ENCODE measurements around the gene CHIC1.

CHIC1 gene

GRCh38 chrX:73562984-73563737 is at the start of gene CHIC1 (continued):
- TF ChIP-seq PRDM2 (tag by site-specific recombination; IDR thresholded peaks at IDR 0.05; ENCODE audit: borderline replicate concordance), result no peak
- 0 out of 2 replicates have a peak, but pooled peaks have one; percentile 24 for TF ChIP-seq ZNF629 (tag by site-specific recombination; IDR thresholded peaks at IDR 0.05)
- no peak for TF ChIP-seq KLF10 (tag by site-specific recombination; IDR thresholded peaks at IDR 0.05)
- no peak for TF ChIP-seq KLF7 (tag by site-specific recombination; IDR thresholded peaks at IDR 0.05; ENCODE audit: borderline replicate concordance)
- no peak for TF ChIP-seq ZNF654 (tag by site-specific recombination; IDR thresholded peaks at IDR 0.05; ENCODE audit: low read depth)
- no peak for TF ChIP-seq CTCF (tag by site-specific recombination; IDR thresholded peaks at IDR 0.05)
- no peak for TF ChIP-seq ZNF510 (tag by site-specific recombination; IDR thresholded peaks at IDR 0.05; ENCODE audit: insufficient replicate concordance)
- TF ChIP-seq GLI4 (tag by site-specific recombination; IDR thresholded peaks at IDR 0.05), result peak; percentile 82; the same call in 1 of the 2 replicates
- no peak for TF ChIP-seq ZSCAN23 (tag by site-specific recombination; IDR thresholded peaks at IDR 0.05)
- no peak for TF ChIP-seq ZNF670 (tag by site-specific recombination; IDR thresholded peaks at IDR 0.05; ENCODE audit: low read depth)
- no peak for TF ChIP-seq ZNF791 (tag by site-specific recombination; IDR thresholded peaks at IDR 0.05)
- TF ChIP-seq ZNF660 (tag by site-specific recombination; IDR thresholded peaks at IDR 0.05), result no peak
- no peak for TF ChIP-seq RBAK (tag by site-specific recombination; IDR thresholded peaks at IDR 0.05)
- TF ChIP-seq ZNF600 (tag by site-specific recombination; IDR thresholded peaks at IDR 0.05), result peak; percentile 62
- TF ChIP-seq ZNF76 (tag by site-specific recombination; IDR thresholded peaks at IDR 0.05; ENCODE audit: borderline replicate concordance, low read depth), result peak; percentile 66; the same call in 1 of the 2 replicates
- TF ChIP-seq ZNF391 (tag by site-specific recombination; IDR thresholded peaks at IDR 0.05; ENCODE audit: borderline replicate concordance, low read depth), result no peak
- TF ChIP-seq ZNF394 (tag by site-specific recombination; IDR thresholded peaks at IDR 0.05; ENCODE audit: borderline replicate concordance), result no peak; the same call in 1 of the 2 replicates
- TF ChIP-seq ZNF658 (tag by site-specific recombination; IDR thresholded peaks at IDR 0.05), result no peak
- no peak for TF ChIP-seq KLF1 (tag by site-specific recombination; IDR thresholded peaks at IDR 0.05)
- TF ChIP-seq ZNF555 (tag by site-specific recombination; conservative IDR thresholded peaks at IDR 0.05), result no peak
- TF ChIP-seq ZNF146 (tag by site-specific recombination; IDR thresholded peaks at IDR 0.05), result peak; percentile 20; the same call in 1 of the 2 replicates
- 0 out of 2 replicates have a peak, but pooled peaks have one; percentile 74 for TF ChIP-seq ZNF324 (tag by site-specific recombination; IDR thresholded peaks at IDR 0.05)
- peak; percentile 75; the same call in 1 of the 2 replicates for TF ChIP-seq ZBTB10 (tag by site-specific recombination; IDR thresholded peaks at IDR 0.05)
- no peak for TF ChIP-seq ZNF677 (tag by site-specific recombination; IDR thresholded peaks at IDR 0.05)
- TF ChIP-seq ZNF157 (tag by site-specific recombination; IDR thresholded peaks at IDR 0.05), result no peak
- no peak for TF ChIP-seq ZNF214 (tag by site-specific recombination; IDR thresholded peaks at IDR 0.05; ENCODE audit: borderline replicate concordance)
- peak; percentile 60; the same call in 1 of the 2 replicates for TF ChIP-seq ZNF239 (tag by site-specific recombination; IDR thresholded peaks at IDR 0.05)
- TF ChIP-seq ZNF423 (tag by site-specific recombination; IDR thresholded peaks at IDR 0.05), result 0 out of 2 replicates have a peak, but pooled peaks have one; percentile 8
- TF ChIP-seq HOXA7 (CRISPR knock-in tag; IDR thresholded peaks at IDR 0.05; ENCODE audit: borderline replicate concordance), result no peak
- no peak for TF ChIP-seq ZNF776 (tag by site-specific recombination; IDR thresholded peaks at IDR 0.05; ENCODE audit: borderline replicate concordance)
- no peak for TF ChIP-seq ZNF350 (tag by site-specific recombination; IDR thresholded peaks at IDR 0.05)

Measured in HEK293 (cell line).